Neural crest cell (in vitro differentiated cells): Measurements from ENCODE around the gene AFF2. TPM values are rescaled to one million over a fixed set of nuclear protein-coding genes. Genes with fewer than 3 reads are reported as not detected.
A peak's percentile ranks its signal among the peaks of the same experiment; 100 is the strongest.

Source experiments
- DNase-seq: peaks from one replicate; pipeline ENCODE4 v3.0.0; 2021; ENCODE audit warnings: low read depth, mixed read lengths, low spot score
- H3K27ac Mint-ChIP-seq: one replicate; pipeline ENCODE4 v1.8.0; 2021; ENCODE audit warnings: mild to moderate bottlenecking, mixed read lengths; ENCODE audit not compliant: unreplicated experiment
- H3K27me3 Mint-ChIP-seq: 2 replicates; pipeline ENCODE4 v1.8.0; 2021; ENCODE audit warnings: low read depth, mild to moderate bottlenecking, mixed read lengths
- H3K36me3 Mint-ChIP-seq: 2 replicates; pipeline ENCODE4 v1.8.0; 2021; ENCODE audit warnings: low read depth, mild to moderate bottlenecking, mixed read lengths
- H3K4me1 Mint-ChIP-seq: 2 replicates; pipeline ENCODE4 v1.8.0; 2021; ENCODE audit warnings: mixed read lengths
- H3K4me3 Mint-ChIP-seq: one replicate; pipeline ENCODE4 v1.8.0; 2021; ENCODE audit warnings: mild to moderate bottlenecking, mixed read lengths
- H3K9me3 Mint-ChIP-seq: 2 replicates; pipeline ENCODE4 v1.8.0; 2021; ENCODE audit warnings: mixed read lengths
- CTCF ChIP-seq: fragments of 200-600 bp; sonication (generic); conservative IDR thresholded peaks from 2 replicates; pipeline ENCODE4 v1.5.0; 2021; ENCODE audit warnings: antibody characterized with exemption, mild to moderate bottlenecking
- total RNA-seq: library from RNA; stranded (reverse); gene quantifications from 2 replicates; pipeline ENCODE4 v1.2.1, GENCODE V29; 2021

Gene AFF2
- total RNA-seq, 1 donor from 2014 or later, result 15.4 TPM

GRCh38 chrX:148867596-148867995 lies 367.2 kb downstream of the AFF2 start:
- no peak overlapping the region for H3K4me3 Mint-ChIP-seq
- DNase-seq, result no peak
- peak overlapping the region; percentile 43 for H3K27ac Mint-ChIP-seq
- peaks cover 12% of the 10 kb centered on the region for H3K4me1 Mint-ChIP-seq
- peaks cover 12% of the 10 kb centered on the region for H3K9me3 Mint-ChIP-seq
- peaks cover 3% of the 10 kb centered on the region for H3K36me3 Mint-ChIP-seq
- peaks cover 69% of the 10 kb centered on the region for H3K27me3 Mint-ChIP-seq
- no peak for TF ChIP-seq CTCF

- DNase-seq, result no peak
- no peaks in the 10 kb centered on the region for H3K4me1 Mint-ChIP-seq
- H3K36me3 Mint-ChIP-seq, result peaks cover 3% of the 10 kb centered on the region
- H3K27me3 Mint-ChIP-seq, result peaks cover 50% of the 10 kb centered on the region
- no peak for TF ChIP-seq CTCF
- H3K9me3 Mint-ChIP-seq, result peaks cover 15% of the 10 kb centered on the region
- no peak overlapping the region for H3K27ac Mint-ChIP-seq
- H3K4me3 Mint-ChIP-seq, result no peak overlapping the region
Observed at GRCh38 chrX:148871422-148872160, 371.2 kb downstream of the AFF2 start.

- H3K9me3 Mint-ChIP-seq, result peaks cover 15% of the 10 kb centered on the region
- DNase-seq, result no peak
- H3K4me3 Mint-ChIP-seq, result no peak overlapping the region
- H3K27me3 Mint-ChIP-seq, result peaks cover 45% of the 10 kb centered on the region
- no peak overlapping the region for H3K27ac Mint-ChIP-seq
- TF ChIP-seq CTCF, result no peak
- H3K4me1 Mint-ChIP-seq, result no peaks in the 10 kb centered on the region
- H3K36me3 Mint-ChIP-seq, result peaks cover 3% of the 10 kb centered on the region
Observed at GRCh38 chrX:148872161-148872535, 371.7 kb downstream of the AFF2 start.

- peaks cover 14% of the 10 kb centered on the region for H3K9me3 Mint-ChIP-seq
- no peak for DNase-seq
- no peak overlapping the region for H3K4me3 Mint-ChIP-seq
- peaks cover 41% of the 10 kb centered on the region for H3K27me3 Mint-ChIP-seq
- no peaks in the 10 kb centered on the region for H3K4me1 Mint-ChIP-seq
- no peak for TF ChIP-seq CTCF
- H3K36me3 Mint-ChIP-seq, result peaks cover 2% of the 10 kb centered on the region
- H3K27ac Mint-ChIP-seq, result no peak overlapping the region
Observed at GRCh38 chrX:148872881-148873280, 372.5 kb downstream of the AFF2 start.

GRCh38 chrX:148874636-148875246 lies 374.3 kb downstream of the AFF2 start:
- no peaks in the 10 kb centered on the region for H3K36me3 Mint-ChIP-seq
- H3K9me3 Mint-ChIP-seq, result peaks cover 7% of the 10 kb centered on the region
- no peak overlapping the region for H3K27ac Mint-ChIP-seq

More at GRCh38 chrX:148874636-148875246, 374.3 kb downstream of the AFF2 start:
- no peak overlapping the region for H3K4me3 Mint-ChIP-seq
- no peak for DNase-seq
- no peaks in the 10 kb centered on the region for H3K4me1 Mint-ChIP-seq
- no peak for TF ChIP-seq CTCF
- peaks cover 28% of the 10 kb centered on the region for H3K27me3 Mint-ChIP-seq
